Amniotic stem cell (primary cell): Measurements from ENCODE around the gene DHRS4L2.
A peak's percentile ranks its signal among the peaks of the same experiment; 100 is the strongest.
"Not testable (repeated sequence)": the region's sequence is repeated elsewhere in the genome, so short reads cannot be mapped to it uniquely, and the experiment has no call there.

Experiments used
- DNase-seq: peaks from one replicate; lab custom pipeline; 2025; lab: John Stamatoyannopoulos, UW

DHRS4L2 gene

GRCh38 chr14:23988607-23989363 is at the start of gene DHRS4L2:
Gene DHRS4L2, plus strand, starts transcription at chr14:23988929. Its CDS starts 19 bp downstream, at chr14:23988948.
- not testable (repeated sequence) for DNase-seq

DNA sequence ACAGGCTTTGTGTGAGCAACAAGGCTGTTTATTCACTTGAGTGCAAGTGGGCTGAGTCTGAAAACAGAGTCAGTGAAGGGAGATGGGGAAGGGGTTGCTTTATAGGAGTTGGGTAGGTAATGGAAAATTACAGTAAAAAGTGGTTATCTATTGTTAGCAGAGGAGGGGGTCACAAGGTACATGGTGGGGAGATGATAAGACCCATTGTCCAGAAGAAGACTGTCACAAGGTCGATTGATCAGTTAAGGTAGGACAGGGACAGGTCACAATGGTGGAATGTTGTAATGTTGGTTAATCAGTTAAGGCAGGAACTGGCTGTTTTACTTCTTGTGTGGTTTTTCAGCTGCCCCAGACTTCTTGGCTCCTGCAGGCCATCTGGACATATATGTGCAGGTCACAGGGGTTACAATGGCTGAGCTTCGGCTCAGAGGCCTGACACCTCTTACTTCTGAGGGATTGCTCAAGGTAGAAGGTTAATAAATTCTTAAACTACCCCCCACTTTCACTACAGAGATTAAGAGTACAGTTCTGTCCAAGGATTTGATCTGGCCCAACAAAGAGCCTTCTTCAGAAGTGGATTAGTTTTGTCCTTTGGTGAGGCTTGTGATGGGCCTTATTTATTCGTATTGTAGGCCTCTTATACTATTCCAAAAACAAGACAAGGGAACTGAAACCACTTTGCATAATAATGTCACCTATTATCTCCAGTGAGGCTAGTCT is 49.0 kb upstream of the DHRS4L2 start:
- DNase-seq: no peak

GRCh38 chr14:23941230-23941629 is 47.5 kb upstream of the DHRS4L2 start:
- DNase-seq: no peak

- DNase-seq: no peak
These were observed 47.1 kb upstream of the DHRS4L2 start for GRCh38 chr14:23941669-23942068.

DNA sequence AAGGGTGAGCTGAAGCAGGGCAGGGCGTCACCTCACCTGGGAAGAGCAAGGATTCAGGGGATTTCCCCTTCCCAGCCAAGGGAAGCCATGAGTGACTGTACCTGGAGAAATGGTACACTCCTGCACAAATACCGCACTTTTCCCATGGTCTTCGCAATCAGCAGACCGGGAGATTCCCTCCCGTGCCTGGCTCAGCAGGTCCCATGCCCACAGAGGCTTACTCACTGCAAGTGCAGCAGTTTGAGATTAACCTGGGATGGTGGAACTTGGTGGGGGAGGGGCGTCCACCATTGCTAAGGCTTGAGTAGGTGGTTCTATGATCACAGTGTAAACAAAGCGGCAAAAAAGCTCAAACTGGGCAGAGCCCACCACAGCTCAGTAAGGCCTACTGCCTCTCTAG is 46.1 kb upstream of the DHRS4L2 start:
- no peak for DNase-seq

- DNase-seq: not testable (repeated sequence)
These were observed 39.7 kb upstream of the DHRS4L2 start for GRCh38 chr14:23949069-23949468.

DNA sequence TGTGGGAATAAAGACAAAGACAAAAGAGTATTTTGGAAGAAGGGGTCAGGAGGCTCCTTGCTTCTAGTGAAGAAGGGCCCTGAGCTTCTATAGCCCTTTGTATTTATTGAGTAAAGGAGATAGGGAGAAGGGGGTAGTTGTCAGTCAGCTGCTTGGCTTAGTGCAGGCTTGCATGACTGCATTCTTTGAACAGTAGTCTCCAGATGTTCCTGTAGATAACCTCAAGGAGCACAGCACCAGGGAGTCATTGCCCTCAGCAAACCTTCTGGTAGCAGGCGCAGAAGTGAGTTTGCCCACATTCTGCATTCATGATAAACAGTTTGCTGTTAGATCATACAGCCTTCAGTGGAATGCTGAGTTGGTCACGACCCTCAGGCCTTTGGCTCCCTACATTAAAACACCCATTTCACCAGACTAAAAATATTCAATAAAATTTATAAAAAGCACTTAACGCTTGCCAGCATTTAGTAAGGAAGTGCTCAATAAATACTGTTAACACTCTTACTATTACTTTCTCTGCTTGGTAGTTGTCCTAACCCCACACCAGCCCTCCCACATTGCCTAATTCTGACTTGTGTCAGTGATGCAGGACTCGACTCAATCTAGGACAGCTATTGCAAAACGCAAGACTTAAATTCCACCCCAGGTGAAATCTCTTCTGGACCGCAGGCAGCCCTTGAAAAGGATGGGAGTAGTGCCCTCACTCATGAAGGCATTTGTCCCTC is 38.2 kb upstream of the DHRS4L2 start:
- DNase-seq: no peak

GRCh38 chr14:23951136-23951466 is 37.6 kb upstream of the DHRS4L2 start:
- not testable (repeated sequence) for DNase-seq

DNA sequence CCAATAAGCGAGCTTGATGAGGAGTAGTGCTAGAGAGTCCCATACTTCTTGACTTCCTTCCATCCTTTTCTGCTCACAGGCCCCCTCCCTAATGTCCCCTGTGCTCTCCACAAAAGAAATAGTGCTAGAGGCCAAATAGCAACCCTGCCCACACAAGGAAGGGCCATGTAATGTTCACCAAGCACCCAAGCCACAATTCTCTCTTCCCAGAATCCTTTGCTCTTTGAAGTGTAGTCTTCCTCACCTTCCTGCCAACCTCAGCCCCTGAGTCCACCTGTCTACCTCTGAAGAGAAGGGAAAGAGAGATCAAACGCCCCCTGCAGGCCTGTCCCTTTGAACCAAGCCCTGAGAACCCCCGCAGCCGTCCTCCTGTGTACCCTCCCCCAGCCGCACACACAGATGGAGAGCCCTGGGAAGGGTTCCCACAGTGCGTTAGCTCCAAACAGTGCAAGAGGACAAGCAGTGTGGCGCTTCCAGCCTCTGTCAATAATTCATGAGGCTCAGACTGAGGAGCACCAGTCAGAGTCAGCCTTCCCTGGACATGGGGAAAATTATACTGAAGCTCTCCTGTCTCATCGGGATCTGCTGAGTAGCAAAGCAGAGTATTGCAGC is 37.0 kb upstream of the DHRS4L2 start:
- no peak for DNase-seq

GRCh38 chr14:23953116-23953463 is 35.6 kb upstream of the DHRS4L2 start:
- DNase-seq: not testable (repeated sequence)

DNA sequence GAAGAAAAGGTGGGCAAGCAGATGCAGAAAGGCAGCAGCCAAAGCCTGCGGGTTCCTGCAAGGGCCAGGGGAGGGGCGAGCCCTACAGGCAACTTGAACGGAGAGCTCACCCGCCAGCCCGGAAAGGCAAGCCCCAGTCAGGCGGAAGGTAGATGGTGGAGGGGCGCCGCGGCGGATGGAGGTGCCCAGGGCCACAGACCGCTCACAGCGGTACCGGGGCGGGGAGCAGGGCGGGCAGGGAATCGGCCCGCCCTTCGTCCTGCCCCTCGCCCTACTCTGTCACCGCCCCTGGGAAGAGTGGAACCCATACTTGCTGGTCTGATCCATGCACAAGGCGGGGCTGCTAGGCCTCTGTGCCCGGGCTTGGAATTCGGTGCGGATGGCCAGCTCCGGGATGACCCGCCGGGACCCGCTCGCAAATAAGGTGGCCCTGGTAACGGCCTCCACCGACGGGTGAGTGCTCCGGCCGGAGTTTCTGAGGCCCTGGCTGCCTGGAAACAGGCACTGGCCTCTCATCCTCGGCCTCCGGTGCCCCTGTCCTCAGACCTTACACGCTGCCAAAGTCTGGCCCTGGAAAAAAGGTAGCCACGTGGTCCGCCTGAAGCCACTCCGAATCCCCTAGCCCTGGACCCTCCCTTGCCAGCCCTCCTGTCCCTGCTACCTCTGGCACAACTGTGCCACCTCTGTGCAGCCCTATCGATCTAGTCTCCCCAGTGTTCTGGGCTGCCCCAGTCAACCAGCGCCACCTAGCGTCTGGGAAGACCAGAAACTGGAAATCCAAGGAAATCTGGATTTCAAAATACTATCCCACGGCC is 35.1 kb upstream of the DHRS4L2 start, which contains the start of gene DHRS4:
DHRS4 (plus strand) TSS at position 307 of the 815 bp plus-strand sequence; CDS start at position 326, 19 bp downstream.
- peak; percentile 60 for DNase-seq

- DNase-seq: not testable (repeated sequence)
These were observed 34.5 kb upstream of the DHRS4L2 start for GRCh38 chr14:23954279-23954614.

DNA sequence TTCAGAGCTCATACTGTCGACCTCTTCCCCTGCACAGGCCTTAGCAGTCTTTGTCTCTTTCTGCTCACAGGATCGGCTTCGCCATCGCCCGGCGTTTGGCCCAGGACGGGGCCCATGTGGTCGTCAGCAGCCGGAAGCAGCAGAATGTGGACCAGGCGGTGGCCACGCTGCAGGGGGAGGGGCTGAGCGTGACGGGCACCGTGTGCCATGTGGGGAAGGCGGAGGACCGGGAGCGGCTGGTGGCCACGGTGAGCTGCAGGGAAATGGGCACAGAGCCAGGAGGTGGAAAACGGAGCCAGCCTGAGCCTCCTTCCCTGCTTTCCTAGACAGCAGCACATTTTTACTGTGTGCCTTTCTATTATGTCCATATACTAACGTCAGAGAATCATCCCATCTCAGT is 33.8 kb upstream of the DHRS4L2 start:
- not testable (repeated sequence) for DNase-seq

- DNase-seq: not testable (repeated sequence)
These were observed 32.9 kb upstream of the DHRS4L2 start for GRCh38 chr14:23955811-23956210.

DNA sequence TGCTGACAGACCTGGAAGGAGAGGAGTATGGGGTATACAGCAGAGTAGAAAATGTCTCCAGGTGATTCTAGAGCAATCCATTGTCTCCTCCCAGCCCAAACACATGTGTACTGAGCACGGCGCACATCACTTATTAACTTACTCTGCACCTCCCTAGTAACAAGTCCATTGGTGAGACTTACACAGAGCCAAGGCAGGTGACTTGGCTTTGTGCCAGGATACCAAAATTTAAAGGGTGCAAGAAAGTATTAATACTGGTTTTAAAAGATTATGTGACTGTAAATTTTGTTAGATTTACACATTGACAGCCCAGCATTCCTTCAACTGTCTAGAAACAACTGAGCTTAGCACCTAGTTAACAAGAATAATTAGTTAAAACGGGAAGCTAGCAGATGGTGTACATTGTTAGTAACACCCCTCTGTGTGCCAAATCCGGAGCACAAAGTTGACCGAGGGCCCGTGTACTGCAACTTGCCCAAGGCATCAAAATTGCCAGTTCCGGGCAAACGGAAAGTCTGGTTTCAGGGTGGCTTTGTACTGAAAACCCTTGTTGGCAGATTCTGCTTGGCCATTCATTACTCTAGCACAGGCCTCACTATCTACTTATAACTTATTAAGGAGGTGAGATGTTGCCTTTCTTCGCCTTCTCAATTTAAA is 30.7 kb upstream of the DHRS4L2 start:
- not testable (repeated sequence) for DNase-seq

GRCh38 chr14:23960899-23961298 is 27.8 kb upstream of the DHRS4L2 start:
- not testable (repeated sequence) for DNase-seq

GRCh38 chr14:23961704-23962103 is 27.0 kb upstream of the DHRS4L2 start:
- DNase-seq: not testable (repeated sequence)

- not testable (repeated sequence) for DNase-seq
These were observed 19.6 kb upstream of the DHRS4L2 start for GRCh38 chr14:23969130-23969480.

DNA sequence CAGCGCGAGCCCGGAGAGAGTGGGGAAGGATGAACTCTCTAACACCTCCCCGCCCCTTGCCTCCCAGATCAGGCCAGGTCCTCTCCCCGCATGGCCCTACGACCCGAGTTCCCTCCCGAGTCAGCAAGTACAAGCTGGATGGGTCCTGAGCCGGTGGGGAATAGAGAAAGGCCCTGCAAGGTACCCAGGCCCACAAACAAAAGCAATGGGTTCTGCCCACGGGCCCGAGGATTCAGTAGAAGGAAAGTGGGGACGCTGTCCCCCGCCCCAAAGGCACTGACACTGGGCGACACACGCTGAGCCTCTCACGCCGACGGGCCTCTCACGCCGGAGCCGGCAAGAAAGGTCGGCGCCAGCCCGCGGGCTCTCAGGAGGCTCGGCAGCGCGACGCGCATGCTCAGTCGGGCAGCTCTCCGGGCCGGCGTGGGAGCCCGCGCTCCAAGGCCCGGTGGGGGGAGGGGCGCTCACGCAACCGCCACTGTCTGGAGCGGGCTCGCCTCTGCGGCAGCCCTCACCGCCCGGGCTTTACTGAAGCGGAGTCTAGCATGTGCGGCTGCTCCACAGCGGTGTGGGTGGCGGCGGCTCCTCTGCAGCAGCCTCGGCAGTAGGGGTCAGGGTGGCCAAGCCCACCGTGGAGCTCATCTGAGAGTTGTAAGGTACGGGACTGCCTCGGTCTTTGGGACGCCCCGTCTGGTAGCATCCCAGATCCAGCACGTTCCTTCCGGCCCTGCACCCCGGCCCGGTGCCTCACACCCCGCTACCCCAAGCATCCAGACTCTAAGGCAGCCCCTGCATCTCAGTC is 19.0 kb upstream of the DHRS4L2 start:
- DNase-seq: not testable (repeated sequence)

DNA sequence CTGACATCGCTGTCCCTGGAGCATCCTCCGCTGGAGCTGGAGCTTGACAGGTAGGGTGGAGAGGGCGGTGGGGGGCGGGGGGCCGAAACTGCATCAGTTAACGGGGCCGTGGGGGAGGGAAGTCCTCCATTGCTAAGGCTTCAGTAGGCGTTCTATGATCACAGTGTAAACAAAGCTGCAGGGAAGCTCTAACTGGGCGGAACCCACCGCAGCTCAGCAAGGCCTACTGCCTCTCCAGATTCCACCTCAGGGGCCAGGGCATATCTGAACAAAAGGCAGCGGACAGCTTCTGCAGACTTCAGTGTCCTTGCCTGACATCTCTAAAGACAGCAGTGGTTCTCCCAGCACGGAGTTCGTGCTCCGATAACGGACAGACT is 18.5 kb upstream of the DHRS4L2 start:
- DNase-seq: not testable (repeated sequence)
